ENCODE data around the gene PIAS1.

- no peak for TF ChIP-seq SUZ12 (IDR thresholded peaks at IDR 0.05; ENCODE audit: extremely low read depth, insufficient read depth, insufficient read length)
- no peak for TF ChIP-seq YY1 (IDR thresholded peaks at IDR 0.05; ENCODE audit: insufficient read depth, insufficient read length)
These were observed 83.0 kb downstream of the PIAS1 start for GRCh38 chr15:68137096-68137495.
